ENCODE measurements around the gene NFKB2. TPM values are rescaled to one million over a fixed set of nuclear protein-coding genes. Genes with fewer than 3 reads are reported as not detected.
A peak's percentile ranks its signal among the peaks of the same experiment; 100 is the strongest.

Gene NFKB2
- total RNA-seq, 6 experiments from 2014 or later: 23.1 to 27.4 (median 26.1) TPM

DNA sequence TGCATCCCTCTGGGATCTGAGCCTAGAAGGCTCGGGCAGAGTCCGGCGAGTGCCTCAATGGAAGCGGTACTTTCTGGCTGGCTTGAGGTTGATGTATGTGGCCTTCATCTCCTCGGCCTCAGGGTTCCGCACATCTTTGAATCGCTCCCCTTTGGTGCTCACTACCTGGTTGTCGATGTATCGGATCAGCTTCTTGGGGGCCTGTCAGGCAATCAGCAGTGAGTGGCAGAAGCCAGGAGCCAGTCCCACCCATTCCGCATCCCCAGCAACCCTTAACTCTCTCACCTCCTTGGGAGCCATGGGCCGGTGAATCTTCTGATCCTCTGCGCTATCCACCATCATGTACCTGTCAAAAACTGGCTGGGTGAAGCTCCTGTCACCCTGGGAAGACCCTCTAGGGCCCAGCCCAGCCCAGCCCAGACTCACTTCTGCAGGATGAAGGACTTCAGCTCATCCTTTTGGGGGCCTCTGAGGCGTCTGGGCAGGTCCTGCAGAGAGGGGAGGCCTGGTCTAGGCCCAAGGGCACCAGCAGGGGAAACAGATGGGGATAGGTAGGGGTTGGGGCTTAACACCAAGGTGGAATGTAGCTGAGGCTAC is 28.0 kb downstream of the NFKB2 start:
- Mint-ChIP-seq H3K27me3 (ENCODE audit: insufficient read depth) (peaks cover 10% of the 10 kb centered on the region), H3K36me3 (ENCODE audit: low read depth) (no peaks in the 10 kb centered on the region), H3K9me3 (no peaks in the 10 kb centered on the region), H3K4me1 (ENCODE audit: low read depth) (peaks cover 41% of the 10 kb centered on the region), H3K27ac (no peak overlapping the region), H3K4me3 (no peak overlapping the region; the same call in 1 of the 2 replicates)
- TF ChIP-seq, protein P1, sequence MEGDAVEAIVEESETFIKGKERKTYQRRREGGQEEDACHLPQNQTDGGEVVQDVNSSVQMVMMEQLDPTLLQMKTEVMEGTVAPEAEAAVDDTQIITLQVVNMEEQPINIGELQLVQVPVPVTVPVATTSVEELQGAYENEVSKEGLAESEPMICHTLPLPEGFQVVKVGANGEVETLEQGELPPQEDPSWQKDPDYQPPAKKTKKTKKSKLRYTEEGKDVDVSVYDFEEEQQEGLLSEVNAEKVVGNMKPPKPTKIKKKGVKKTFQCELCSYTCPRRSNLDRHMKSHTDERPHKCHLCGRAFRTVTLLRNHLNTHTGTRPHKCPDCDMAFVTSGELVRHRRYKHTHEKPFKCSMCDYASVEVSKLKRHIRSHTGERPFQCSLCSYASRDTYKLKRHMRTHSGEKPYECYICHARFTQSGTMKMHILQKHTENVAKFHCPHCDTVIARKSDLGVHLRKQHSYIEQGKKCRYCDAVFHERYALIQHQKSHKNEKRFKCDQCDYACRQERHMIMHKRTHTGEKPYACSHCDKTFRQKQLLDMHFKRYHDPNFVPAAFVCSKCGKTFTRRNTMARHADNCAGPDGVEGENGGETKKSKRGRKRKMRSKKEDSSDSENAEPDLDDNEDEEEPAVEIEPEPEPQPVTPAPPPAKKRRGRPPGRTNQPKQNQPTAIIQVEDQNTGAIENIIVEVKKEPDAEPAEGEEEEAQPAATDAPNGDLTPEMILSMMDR (IDR thresholded peaks at IDR 0.05): no peak
- DNase-seq: no peak

DNA sequence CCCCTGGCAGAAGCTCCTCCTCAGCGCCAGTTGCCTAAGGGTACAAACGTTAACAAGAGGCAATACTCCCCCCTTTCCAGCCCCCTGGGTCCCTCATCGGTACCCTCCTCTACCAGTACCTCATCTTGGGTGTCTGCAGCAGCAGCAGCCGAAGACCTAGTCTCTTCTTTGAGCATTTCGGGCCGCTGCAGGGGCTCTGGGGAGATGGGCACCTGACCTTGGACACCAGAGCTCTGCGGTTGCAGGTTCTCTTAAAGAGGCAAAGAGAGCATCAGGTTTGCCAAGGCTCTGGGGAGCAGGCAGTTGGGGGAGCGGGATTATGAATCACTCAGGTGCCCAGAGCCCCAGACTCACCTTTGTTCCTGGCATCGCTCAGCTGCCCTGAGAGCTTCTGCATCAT is 28.6 kb downstream of the NFKB2 start:
- Mint-ChIP-seq H3K9me3 (no peaks in the 10 kb centered on the region), H3K27ac (no peak overlapping the region), H3K36me3 (ENCODE audit: low read depth) (no peaks in the 10 kb centered on the region), H3K4me3 (no peak overlapping the region), H3K4me1 (ENCODE audit: low read depth) (peaks cover 39% of the 10 kb centered on the region), H3K27me3 (ENCODE audit: insufficient read depth) (peaks cover 7% of the 10 kb centered on the region)
- no peak for DNase-seq
- TF ChIP-seq, protein P1 (IDR thresholded peaks at IDR 0.05): no peak

DNA sequence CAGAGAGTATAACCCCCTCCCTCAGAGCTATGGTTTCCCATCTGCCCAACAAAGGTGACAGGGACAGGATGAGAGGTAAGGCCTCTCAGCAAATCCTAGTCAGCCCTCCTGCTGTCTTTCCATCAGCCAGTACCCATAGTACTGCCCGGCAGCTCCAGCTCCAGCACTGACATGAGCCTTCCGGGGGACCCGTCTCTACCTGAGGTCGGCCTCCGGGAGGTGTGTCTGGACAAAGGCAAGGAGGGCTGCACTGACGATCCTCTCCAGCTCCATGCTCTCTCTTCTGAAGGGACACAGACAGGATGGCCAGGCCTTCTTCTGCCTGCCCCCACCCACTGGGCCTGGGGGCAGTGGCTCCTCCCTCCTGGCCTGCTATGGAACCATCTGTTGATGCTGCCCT is 29.4 kb downstream of the NFKB2 start:
- TF ChIP-seq, protein P1 (IDR thresholded peaks at IDR 0.05): no peak
- no peak for DNase-seq
- no peak overlapping the region for H3K27ac Mint-ChIP-seq
- H3K4me3 Mint-ChIP-seq: no peak overlapping the region
- H3K36me3 Mint-ChIP-seq (ENCODE audit: low read depth): no peaks in the 10 kb centered on the region
- H3K9me3 Mint-ChIP-seq: no peaks in the 10 kb centered on the region
- peaks cover 4% of the 10 kb centered on the region for H3K27me3 Mint-ChIP-seq (ENCODE audit: insufficient read depth)
- peaks cover 33% of the 10 kb centered on the region for H3K4me1 Mint-ChIP-seq (ENCODE audit: low read depth)

DNA sequence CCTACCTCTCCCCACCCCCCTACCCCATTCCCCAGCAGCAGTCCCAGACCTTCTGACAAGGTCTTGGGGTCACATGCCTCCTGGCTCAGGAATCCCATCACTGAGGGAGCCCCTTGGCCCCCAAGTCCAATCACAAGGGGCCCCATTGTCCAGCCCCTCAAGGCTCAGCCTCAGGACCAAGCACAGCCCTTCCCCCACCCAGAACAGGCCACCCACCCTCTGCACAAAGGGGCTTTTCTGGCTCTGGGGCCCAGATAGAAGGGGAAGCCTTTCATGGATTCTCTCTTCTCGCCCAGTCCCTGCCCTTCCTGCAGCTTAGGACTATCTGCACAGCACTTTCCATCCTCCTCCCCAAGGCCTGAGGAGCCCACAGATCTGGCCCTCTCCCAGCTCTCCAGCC is 29.9 kb downstream of the NFKB2 start:
- no peak overlapping the region for H3K27ac Mint-ChIP-seq
- DNase-seq: no peak
- no peaks in the 10 kb centered on the region for H3K9me3 Mint-ChIP-seq
- TF ChIP-seq, protein P1 (IDR thresholded peaks at IDR 0.05): no peak
- H3K4me1 Mint-ChIP-seq (ENCODE audit: low read depth): peaks cover 27% of the 10 kb centered on the region
- no peak overlapping the region for H3K4me3 Mint-ChIP-seq
- peaks cover 4% of the 10 kb centered on the region for H3K27me3 Mint-ChIP-seq (ENCODE audit: insufficient read depth)
- H3K36me3 Mint-ChIP-seq (ENCODE audit: low read depth): no peaks in the 10 kb centered on the region

DNA sequence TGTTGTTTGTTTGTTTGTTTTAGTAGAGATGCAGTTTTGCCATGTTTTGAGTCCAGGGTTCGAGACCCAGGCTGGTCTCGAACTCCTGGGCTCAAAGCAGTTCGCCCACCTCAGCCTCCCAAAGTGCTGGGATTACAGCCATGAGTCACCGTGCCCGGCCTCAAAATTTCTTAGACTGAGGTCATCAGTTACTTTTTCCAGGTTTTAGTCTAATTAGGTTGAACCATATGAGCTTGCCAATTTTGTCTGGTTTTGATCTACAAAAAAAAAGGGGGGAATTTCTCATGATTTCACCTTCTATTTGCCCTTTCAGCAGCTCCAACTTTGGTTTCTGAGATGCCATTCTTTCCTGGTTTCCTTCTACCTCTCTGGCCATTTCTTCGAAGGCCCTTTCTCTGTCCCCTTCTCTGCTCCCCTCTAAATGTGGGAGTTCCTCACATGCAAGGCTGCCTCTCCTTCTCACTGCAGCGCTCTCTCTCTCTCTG is 31.3 kb downstream of the NFKB2 start:
- peaks cover 32% of the 10 kb centered on the region for H3K4me1 Mint-ChIP-seq (ENCODE audit: low read depth)
- TF ChIP-seq, protein P1 (IDR thresholded peaks at IDR 0.05): no peak
- no peaks in the 10 kb centered on the region for H3K36me3 Mint-ChIP-seq (ENCODE audit: low read depth)
- no peaks in the 10 kb centered on the region; the same call in none of the 2 replicates for H3K27me3 Mint-ChIP-seq (ENCODE audit: insufficient read depth)
- peak overlapping the region; percentile 25 for H3K27ac Mint-ChIP-seq
- H3K4me3 Mint-ChIP-seq: no peak overlapping the region
- DNase-seq: peak; percentile 29
- no peaks in the 10 kb centered on the region for H3K9me3 Mint-ChIP-seq

All from HFFc6 (cell line).